Natural killer cell treated with Interleukin-12 subunit alpha and Interleukin-12 subunit beta and Interleukin-15 and Interleukin-18, amount 100 ng/mL, for 72 hours (primary cell): ENCODE results near the gene SHISA5. TPM values are rescaled to one million over a fixed set of nuclear protein-coding genes. Genes with fewer than 3 reads are reported as not detected.
"Not testable (repeated sequence)": the region's sequence is repeated elsewhere in the genome, so short reads cannot be mapped to it uniquely, and the experiment has no call there.

Source experiments
- ATAC-seq, 2 donors: fragments of 150-1000 bp; cut with Tn5 transposase in 1 of 2; sonication (Bioruptor Pico), chemical (Tn5 transposase) in 1 of 2; 2 replicates each; pipeline ENCODE4 v1.10.0; 2021
- DNase-seq: peaks from one replicate; pipeline ENCODE4 v3.0.0; 2022; ENCODE audit warnings: low spot score
- H3K27ac Mint-ChIP-seq, 2 donors: 1 replicate in 1 of 2; 2 replicates in 1 of 2; pipeline ENCODE4 v1.8.0; 2022; ENCODE audit warnings: mixed read lengths in 2 of 2, mild to moderate bottlenecking in 1 of 2, moderate library complexity in 1 of 2
- H3K27me3 Mint-ChIP-seq, 2 donors: 1 replicate in 1 of 2; 2 replicates in 1 of 2; pipeline ENCODE4 v1.8.0; 2022; ENCODE audit warnings: mixed read lengths in 2 of 2
- H3K36me3 Mint-ChIP-seq: one replicate; pipeline ENCODE4 v1.8.0; 2022; ENCODE audit warnings: mixed read lengths
- H3K4me1 Mint-ChIP-seq, 2 donors: 1 replicate in 1 of 2; 2 replicates in 1 of 2; pipeline ENCODE4 v1.8.0; 2022; ENCODE audit warnings: low read depth in 2 of 2, mixed read lengths in 2 of 2, mild to moderate bottlenecking in 1 of 2
- H3K4me3 Mint-ChIP-seq: one replicate; pipeline ENCODE4 v1.8.0; 2022; ENCODE audit warnings: mixed read lengths
- H3K9me3 Mint-ChIP-seq: 2 replicates; pipeline ENCODE4 v1.8.0; 2022; ENCODE audit warnings: mixed read lengths
- total RNA-seq, 2 donors: library from RNA; stranded (reverse); gene quantifications; one replicate each; pipeline ENCODE4 v1.2.3, GENCODE V29; 2022

SHISA5 gene
- total RNA-seq, 2 donors from 2014 or later = 88.4 to 126 TPM

DNA sequence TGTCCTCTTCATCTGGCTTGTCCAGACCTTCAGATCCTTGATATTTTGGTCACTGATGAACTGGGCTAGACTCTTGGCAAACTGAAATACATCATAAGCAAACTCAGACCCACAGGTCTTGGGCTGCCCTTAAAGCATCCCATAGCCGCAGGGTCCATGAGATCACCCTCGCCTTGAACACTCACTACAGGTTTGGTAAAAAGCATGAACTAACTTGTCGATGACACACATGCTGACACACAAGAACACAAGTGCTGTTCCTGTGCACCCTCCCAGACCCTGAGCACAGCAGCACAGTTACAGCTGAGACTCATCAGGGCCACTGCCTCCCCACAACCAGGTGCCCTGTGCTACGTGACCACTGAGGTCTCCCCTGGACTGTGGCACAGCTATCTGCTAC is 31.6 kb upstream of the SHISA5 start:
- no peak overlapping the region for H3K27ac Mint-ChIP-seq
- no peaks in the 10 kb centered on the region for H3K4me1 Mint-ChIP-seq
- ATAC-seq = peak in 1 of 2 donors; percentile 54
- no peaks in the 10 kb centered on the region for H3K9me3 Mint-ChIP-seq
- H3K4me3 Mint-ChIP-seq = no peak overlapping the region
- DNase-seq = no peak
- no peaks in the 10 kb centered on the region for H3K27me3 Mint-ChIP-seq
- H3K36me3 Mint-ChIP-seq = no peaks in the 10 kb centered on the region

DNA sequence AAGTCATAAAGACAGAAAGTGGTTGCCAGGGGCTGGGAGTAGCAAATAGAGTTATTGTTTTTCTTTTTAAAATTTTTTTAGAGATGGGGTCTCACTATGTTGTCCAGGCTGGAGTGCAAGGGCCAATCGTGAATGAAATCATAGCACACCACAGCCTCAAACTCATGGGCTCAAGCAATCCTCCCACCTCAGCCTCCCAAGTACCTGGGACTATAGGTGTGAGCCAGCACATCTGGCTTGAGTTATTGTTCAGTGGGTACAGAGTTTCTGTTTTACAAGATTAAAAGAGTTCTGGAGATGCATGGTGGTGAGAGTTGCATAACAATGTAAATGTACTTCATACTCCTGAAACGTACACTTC is 29.0 kb upstream of the SHISA5 start:
- no peak for DNase-seq
- no peak overlapping the region for H3K27ac Mint-ChIP-seq
- no peaks in the 10 kb centered on the region for H3K9me3 Mint-ChIP-seq
- no peak for ATAC-seq
- no peaks in the 10 kb centered on the region for H3K36me3 Mint-ChIP-seq
- H3K4me3 Mint-ChIP-seq = no peak overlapping the region
- H3K4me1 Mint-ChIP-seq = no peaks in the 10 kb centered on the region
- H3K27me3 Mint-ChIP-seq = no peaks in the 10 kb centered on the region

DNA sequence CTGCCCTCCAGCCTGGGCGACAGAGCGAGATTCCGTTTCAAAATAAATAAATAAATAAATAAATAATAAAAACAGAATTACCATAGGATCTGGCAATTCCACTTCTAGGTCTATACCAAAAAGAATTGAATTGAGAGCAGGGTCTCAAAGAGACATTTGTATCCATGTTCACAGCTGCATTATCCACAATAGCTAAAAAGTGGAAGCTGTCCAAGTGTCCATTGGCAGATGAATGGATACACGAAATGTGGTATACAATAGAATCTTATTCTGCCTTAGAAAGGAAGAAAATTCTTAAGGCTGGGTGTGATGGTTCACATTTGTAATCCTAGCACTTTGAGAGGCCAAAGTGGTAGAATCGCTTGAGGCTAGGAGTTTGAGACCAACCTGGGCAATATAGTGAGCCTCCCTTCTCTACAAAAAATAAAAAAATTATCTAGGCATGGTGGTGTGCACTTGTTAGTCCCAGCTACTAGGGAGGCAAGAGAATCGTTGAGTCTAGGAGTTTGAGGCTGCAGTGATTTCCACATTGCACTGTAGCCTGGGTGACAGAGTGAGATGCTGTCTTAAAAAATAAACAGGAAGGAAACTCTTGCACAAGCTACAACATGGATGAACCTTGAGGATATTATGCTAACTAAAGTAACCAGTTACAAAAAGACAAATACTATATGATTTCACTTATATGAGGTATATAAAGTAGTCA is 28.4 kb upstream of the SHISA5 start:
- Mint-ChIP-seq H3K36me3 (no peaks in the 10 kb centered on the region), H3K9me3 (no peaks in the 10 kb centered on the region), H3K27me3 (no peaks in the 10 kb centered on the region), H3K4me1 (no peaks in the 10 kb centered on the region), H3K4me3 (no peak overlapping the region), H3K27ac (no peak overlapping the region)
- no peak for ATAC-seq
- DNase-seq = no peak

DNA sequence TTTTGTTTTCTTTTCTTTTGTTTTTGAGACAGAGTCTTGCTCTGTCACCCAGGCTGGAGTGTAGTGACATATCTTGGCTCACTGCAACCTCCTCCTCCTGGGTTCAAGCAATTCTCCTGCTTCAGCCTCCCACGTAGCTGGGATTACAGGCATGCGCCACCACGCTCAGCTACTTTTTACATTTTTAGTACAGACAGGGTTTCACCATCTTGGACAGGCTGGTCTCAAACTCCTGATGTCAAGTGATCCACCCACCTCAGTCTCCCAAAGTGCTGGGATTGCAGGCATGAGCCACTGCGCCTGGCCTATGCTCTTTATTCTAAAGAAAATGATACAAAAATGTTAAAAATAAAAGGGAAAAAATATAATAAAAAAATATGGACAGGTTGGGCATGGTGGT is 26.7 kb upstream of the SHISA5 start:
- H3K27me3 Mint-ChIP-seq, H3K4me1 Mint-ChIP-seq, ATAC-seq, H3K27ac Mint-ChIP-seq, DNase-seq, H3K9me3 Mint-ChIP-seq, H3K36me3 Mint-ChIP-seq, H3K4me3 Mint-ChIP-seq: not testable (repeated sequence)

DNA sequence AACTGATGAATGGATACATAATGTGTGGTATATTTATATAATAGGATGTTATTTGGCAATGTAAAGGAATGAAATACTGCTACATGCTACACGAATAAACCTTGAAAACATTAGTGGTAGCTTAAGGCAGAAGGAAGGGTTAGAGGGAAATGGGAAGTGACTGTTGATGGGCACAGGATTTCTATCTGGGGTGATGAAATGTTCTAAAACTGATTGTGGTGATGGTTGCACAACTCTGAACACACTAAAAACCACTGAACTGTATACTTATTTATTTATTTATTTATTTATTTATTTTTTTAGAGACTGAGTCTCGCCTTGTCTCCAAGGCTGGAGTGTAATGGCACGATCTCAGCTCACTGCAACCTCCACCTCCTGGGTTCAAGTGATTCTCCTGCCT is 24.8 kb upstream of the SHISA5 start:
- ATAC-seq = no peak
- H3K27me3 Mint-ChIP-seq = no peaks in the 10 kb centered on the region
- no peaks in the 10 kb centered on the region for H3K36me3 Mint-ChIP-seq
- DNase-seq = no peak
- H3K4me3 Mint-ChIP-seq = no peak overlapping the region
- no peak overlapping the region for H3K27ac Mint-ChIP-seq
- no peaks in the 10 kb centered on the region for H3K9me3 Mint-ChIP-seq
- H3K4me1 Mint-ChIP-seq = no peaks in the 10 kb centered on the region

DNA sequence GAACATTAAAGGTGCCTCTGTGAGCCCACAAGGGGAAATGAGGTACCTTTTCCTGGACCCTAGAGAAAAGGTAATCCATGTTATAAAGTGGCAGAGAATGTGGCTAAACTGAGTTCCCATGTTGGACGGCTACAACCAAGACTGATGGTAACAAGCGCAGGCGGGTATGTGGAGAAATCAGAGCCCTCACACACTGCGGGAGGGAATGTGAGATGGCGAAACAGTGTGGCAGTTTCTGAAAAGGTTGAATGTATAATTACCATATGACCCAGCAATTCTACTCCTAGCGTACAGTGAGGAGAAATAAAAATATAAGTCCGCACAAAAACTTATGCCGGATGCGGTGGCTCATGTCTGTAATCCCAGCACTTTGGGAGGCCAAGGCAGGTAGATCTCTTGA is 24.1 kb upstream of the SHISA5 start:
- no peaks in the 10 kb centered on the region for H3K36me3 Mint-ChIP-seq
- ATAC-seq = no peak
- H3K4me1 Mint-ChIP-seq = no peaks in the 10 kb centered on the region
- H3K4me3 Mint-ChIP-seq = no peak overlapping the region
- H3K9me3 Mint-ChIP-seq = no peaks in the 10 kb centered on the region
- no peak overlapping the region for H3K27ac Mint-ChIP-seq
- H3K27me3 Mint-ChIP-seq = no peaks in the 10 kb centered on the region
- DNase-seq = no peak

DNA sequence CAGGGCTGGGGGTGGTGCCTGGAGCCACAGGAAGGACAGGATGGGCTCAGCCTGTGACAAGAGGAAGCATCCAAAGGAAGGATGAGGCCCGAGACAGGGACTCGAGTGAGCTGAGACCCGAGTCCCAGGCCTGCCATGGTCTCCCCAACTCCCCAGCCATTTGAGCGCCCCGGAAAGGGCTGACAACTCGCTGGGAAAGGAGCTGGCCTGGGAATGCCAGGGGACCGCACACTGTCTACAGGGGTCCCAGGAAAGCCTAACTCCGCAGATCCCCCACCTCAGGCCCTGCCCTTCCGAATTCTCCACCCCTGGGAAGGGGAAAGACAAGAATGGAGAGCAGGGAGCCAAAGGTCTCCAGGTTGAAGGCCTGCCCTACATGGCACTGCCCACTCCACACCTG is 21.0 kb upstream of the SHISA5 start:
- DNase-seq (peak; percentile 25), ATAC-seq (peak in 1 of 2 donors; percentile 8)
- H3K4me1 Mint-ChIP-seq = no peaks in the 10 kb centered on the region
- H3K4me3 Mint-ChIP-seq = no peak overlapping the region
- H3K9me3 Mint-ChIP-seq = no peaks in the 10 kb centered on the region
- H3K27me3 Mint-ChIP-seq = no peaks in the 10 kb centered on the region
- H3K36me3 Mint-ChIP-seq = no peaks in the 10 kb centered on the region
- no peak overlapping the region for H3K27ac Mint-ChIP-seq

DNA sequence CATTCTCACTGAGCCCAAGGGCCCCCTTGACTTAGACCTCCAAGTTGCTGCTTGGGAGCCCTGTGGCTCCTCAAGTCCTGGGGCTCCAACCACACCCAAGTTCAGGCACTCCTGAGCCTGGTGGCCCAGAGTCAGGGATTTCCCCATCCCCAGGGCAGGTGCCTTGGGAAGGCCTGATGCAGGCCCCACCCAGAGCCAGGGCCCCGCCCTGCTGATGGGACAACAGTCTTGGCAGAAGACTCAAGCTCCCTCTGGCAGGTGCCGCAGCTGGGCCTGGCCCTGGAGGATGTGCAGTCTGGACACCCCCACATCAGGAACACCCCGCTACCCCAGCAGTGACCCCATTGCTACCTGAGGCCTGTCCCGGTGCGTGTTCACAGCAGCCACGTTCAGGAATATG is 17.7 kb upstream of the SHISA5 start:
- no peaks in the 10 kb centered on the region for H3K9me3 Mint-ChIP-seq
- H3K27me3 Mint-ChIP-seq = no peaks in the 10 kb centered on the region
- H3K4me3 Mint-ChIP-seq = no peak overlapping the region
- DNase-seq (no peak), ATAC-seq (no peak)
- H3K4me1 Mint-ChIP-seq = peaks cover 5 to 14% of the 10 kb centered on the region in 2 donors
- H3K27ac Mint-ChIP-seq = no peak overlapping the region
- no peaks in the 10 kb centered on the region for H3K36me3 Mint-ChIP-seq

DNA sequence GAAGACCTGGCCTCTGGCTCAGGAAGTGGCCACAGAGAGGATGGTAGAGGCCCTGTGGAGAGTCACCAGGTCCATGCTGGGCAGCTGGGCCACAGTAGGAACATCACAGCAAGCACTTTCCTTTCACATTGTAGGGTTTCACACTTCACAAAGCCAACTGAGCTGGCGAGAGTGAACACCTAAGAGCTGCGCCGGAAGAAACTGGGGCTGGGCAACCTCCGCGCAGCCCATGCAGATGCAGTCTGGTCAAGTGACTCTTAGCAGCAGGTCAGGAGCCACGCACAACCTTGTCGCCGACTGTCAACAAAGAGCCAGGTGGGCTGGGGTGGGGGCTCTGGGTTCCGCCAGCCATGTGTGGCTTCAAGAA is 15.3 kb upstream of the SHISA5 start:
- no peaks in the 10 kb centered on the region for H3K36me3 Mint-ChIP-seq
- H3K27ac Mint-ChIP-seq = no peak overlapping the region
- no peak overlapping the region for H3K4me3 Mint-ChIP-seq

DNA sequence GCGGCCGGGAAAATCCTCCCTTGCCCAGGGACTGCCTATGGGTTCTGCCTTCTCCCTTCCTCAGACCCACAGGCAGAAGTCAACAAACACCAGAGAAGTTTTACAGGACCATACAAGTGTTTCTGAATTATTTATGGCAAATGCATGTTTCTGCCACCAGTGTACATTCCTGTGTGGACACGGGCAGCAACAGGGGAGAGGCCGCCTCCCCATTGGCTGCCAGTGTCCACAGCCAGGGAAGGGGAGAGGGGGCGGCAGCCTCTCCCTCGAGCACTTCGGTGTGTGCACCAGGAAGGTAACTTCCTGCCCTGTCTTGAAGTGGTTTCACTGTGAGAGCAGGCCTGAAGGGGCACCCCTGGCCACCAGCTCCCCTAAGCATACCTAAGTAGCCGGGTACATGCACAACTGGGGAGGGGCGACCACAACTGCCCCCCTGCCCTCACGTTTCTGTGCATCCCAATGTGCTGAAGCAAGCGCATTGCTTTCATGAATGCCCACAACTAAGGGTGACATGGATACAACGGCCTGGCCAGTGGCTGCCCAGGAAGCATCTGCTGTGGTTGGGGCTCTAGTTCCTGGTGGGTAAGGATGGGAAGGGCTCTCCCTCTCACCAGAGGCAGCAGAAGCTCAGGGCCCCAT is 14.8 kb upstream of the SHISA5 start:
- peaks cover 5 to 14% of the 10 kb centered on the region in 2 donors for H3K4me1 Mint-ChIP-seq
- peak in 1 of 2 donors; percentile 24 for ATAC-seq
- H3K27ac Mint-ChIP-seq = no peak overlapping the region
- H3K36me3 Mint-ChIP-seq = no peaks in the 10 kb centered on the region
- DNase-seq = no peak
- H3K4me3 Mint-ChIP-seq = no peak overlapping the region
- no peaks in the 10 kb centered on the region for H3K9me3 Mint-ChIP-seq
- H3K27me3 Mint-ChIP-seq = no peaks in the 10 kb centered on the region

More for the DNA sequence above, 15.3 kb upstream of the SHISA5 start:
- ATAC-seq (peak; percentile 15 to 60), DNase-seq (no peak)
- no peaks in the 10 kb centered on the region for H3K27me3 Mint-ChIP-seq
- peaks cover 5 to 14% of the 10 kb centered on the region in 2 donors for H3K4me1 Mint-ChIP-seq
- H3K9me3 Mint-ChIP-seq = no peaks in the 10 kb centered on the region

DNA sequence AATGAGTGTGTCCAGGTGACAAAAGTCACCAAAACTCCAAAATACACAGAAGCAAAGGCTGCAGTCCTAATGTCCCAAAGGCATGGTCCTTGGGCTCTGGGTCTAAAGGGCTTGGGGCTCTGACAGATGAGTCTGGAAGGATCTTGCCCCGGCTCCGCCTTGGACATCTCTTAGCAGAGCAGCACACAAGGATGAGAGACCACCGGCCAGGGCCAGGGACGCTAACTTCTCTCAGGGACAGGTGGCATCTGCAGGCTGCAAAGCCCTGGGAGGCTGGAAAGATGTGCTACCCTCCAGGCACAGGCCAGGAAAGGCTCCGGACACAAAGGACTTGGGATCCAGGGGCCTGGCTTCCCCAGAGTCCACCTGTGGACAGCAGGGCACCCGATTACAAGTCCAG is 14.1 kb upstream of the SHISA5 start:
- ATAC-seq = no peak
- Mint-ChIP-seq H3K9me3 (no peaks in the 10 kb centered on the region), H3K36me3 (no peaks in the 10 kb centered on the region), H3K4me1 (peaks cover 5 to 14% of the 10 kb centered on the region in 2 donors), H3K27ac (no peak overlapping the region), H3K4me3 (no peak overlapping the region), H3K27me3 (no peaks in the 10 kb centered on the region)
- no peak for DNase-seq

DNA sequence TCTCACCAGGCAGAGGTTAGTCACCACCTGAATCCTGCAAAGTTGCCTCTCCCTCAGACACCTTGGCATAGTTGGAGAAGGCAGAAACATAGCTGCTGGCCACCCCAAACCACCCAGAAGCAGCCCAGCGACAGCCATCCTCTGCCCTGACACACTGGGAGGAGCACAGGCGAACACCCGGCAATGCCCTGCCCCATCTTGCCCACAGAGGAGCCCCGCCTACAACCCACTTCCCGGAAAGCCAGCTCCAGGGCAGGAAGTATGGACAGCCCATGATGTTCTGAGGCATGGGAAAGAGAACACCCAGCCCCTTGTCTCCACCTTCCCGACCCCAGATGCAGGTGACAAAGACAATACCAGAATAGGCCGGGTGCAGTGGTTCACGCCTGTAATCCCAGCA is 12.6 kb upstream of the SHISA5 start:
- peak in 1 of 2 donors; percentile 31 for ATAC-seq

DNA sequence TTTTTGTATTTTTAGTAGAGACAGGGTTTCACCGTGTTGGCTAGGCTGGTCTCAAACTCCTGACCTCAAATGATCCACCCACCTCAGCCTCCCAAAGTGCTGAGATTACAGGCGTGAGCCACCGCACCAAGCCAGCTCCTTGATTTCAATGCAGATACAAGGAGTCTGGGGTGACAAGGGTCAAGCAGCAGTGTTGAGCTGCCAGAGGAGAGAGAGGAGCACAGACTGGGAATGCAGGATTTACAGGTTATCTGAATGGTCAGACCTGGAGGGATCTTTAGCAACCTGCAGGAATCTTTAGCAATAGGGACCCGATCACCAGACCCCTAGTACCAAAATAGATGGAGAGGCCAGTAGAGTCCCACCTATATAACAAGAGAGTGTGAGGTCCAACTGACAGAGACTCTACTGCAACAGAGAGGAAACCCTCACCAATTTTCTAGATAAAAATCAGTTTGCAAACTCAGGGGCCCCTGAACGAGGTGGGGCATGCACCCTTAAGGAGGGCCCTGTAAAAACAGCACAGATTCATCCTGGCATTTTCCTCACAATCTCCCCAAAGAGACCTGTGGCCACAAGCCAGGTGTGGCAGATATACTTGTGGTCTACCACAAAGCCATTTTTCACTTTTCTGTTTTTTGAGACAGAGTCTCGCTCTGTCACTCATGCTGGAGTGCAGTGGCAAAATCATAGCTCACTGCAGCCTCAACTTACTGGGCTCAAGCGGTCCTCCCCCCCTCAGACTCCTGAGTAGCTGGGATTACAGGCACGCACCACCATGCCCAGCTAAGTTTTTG is 10.7 kb upstream of the SHISA5 start:
- Mint-ChIP-seq H3K9me3 (no peaks in the 10 kb centered on the region), H3K4me1 (peaks cover 2 to 11% of the 10 kb centered on the region in 2 donors), H3K36me3 (no peaks in the 10 kb centered on the region), H3K27me3 (no peaks in the 10 kb centered on the region), H3K4me3 (no peak overlapping the region), H3K27ac (no peak overlapping the region)
- DNase-seq (no peak), ATAC-seq (no peak)

More for the DNA sequence above, 12.6 kb upstream of the SHISA5 start:
- no peak for DNase-seq
- Mint-ChIP-seq H3K4me1 (peaks cover 5 to 14% of the 10 kb centered on the region in 2 donors), H3K4me3 (no peak overlapping the region), H3K36me3 (no peaks in the 10 kb centered on the region), H3K9me3 (no peaks in the 10 kb centered on the region), H3K27me3 (no peaks in the 10 kb centered on the region), H3K27ac (no peak overlapping the region)

DNA sequence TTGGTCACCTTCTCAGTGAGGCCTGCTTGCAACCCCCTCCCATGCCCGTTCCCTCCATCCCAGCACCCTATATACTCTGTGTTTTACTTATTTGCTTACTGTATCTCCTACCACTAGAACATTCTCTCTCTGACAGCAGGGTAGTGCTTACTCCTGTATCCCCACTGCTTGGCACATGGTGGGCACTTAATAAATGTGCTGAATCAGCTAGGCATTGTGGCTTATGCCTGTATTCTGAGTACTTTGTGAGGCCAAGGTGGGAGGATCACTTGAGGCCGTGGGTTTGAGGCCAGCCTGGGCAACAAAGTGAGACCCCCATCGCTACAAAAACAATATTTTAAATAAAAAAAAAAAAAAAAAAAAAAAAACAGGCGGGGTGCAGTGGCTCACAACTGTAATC is 7.6 kb upstream of the SHISA5 start:
- Mint-ChIP-seq H3K36me3 (no peaks in the 10 kb centered on the region), H3K4me3 (no peak overlapping the region), H3K9me3 (no peaks in the 10 kb centered on the region), H3K27me3 (no peaks in the 10 kb centered on the region), H3K27ac (no peak overlapping the region), H3K4me1 (peaks cover 7 to 8% of the 10 kb centered on the region in 2 donors)
- ATAC-seq (no peak), DNase-seq (no peak)
